Stimulated activated CD4-positive, alpha-beta T cell treated with anti-CD3 and anti-CD28 coated beads, Interleukin-4, amount 100 ng/mL, for 4 hours (primary cell): ENCODE data around the gene PSMA6.
A peak's percentile ranks its signal among the peaks of the same experiment; 100 is the strongest.
"Not testable (repeated sequence)": the region's sequence is repeated elsewhere in the genome, so short reads cannot be mapped to it uniquely, and the experiment has no call there.

Experiments used
- DNase-seq, 2 experiments: peaks; one replicate each; pipeline ENCODE4 v3.0.0-alpha.2; 2020

PSMA6 gene

GRCh38 chr14:35326375-35326774, 34.2 kb downstream of the PSMA6 start:
- DNase-seq = no peak

DNA sequence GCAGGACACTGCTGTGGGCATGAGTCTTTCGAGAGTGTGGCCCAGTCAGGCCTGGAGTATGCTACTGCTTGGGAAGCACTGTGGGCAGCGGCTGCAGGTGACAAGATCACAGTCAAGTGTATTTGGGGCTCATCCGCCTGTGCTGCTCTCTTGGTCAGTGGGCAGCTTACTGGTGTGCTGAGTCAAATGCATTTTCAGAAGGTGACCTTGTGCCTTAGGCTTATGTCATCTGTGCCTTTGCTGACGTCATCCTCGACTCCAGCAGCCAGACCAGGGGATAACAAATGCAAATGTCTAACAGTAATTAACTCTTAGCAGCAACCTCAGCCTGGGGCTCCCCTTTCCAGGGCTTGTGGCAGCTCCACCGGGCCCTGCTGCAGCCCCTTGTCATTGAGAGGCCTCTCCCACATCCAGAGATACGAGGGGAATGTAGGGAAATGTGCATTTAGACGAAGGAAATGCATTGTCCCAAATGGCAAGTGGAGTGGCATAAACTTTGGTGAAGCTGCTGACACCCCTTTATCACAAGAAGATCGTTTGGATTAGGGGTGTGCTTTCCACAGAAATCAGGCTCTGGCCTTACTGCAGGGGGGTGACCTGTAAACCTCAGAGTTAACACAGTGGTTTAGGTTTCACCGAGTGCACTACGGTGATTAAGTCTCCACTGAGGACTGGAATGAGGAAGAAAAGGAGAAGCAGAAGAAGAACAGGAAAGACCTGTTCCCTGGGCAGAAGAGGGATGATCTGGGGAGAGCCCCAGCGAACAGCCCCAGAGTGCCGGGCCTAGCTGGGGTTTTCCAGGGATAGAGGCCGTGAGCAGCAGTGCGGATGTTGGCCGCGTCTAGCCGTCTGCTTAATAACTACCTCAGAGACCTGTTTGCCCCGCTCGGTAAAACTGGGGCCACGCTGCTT, 39.7 kb downstream of the PSMA6 start:
- DNase-seq = no peak

DNA sequence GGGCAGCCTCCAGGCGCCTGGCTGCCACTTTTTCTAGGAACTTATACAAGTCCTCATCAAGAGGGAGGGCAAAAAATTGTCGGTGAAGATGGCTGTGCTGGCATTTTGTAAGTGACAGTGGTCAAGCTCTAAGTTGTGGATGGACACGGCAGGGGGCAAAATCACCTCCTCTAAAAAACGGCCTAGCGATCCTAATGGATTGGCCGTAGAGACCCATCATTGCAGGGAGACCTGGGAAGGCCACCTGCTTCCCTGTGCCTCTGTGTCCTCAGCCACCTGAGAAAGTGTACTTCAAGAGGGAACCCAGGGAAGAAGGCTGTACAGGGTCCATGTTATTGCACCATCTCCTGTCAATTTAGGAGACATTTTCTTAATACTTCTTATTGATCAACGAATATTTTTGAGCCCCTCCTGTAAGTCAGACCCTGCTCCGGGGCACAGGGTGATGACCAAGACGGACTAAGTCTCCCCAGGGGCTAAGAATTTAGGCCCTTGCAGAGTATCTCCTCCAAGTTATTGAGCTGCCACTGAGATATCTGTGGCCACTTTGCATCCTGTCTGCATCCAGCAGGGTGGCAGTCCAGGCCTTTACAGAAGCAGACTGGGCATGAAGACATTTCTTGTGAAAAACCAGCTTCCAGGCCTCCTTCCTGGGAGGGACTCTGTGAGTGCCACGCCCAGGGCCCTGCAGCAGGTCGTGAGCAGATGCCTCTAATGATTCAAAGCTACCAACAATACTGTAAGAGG, 40.5 kb downstream of the PSMA6 start:
- DNase-seq = peak; percentile 36 to 42

DNA sequence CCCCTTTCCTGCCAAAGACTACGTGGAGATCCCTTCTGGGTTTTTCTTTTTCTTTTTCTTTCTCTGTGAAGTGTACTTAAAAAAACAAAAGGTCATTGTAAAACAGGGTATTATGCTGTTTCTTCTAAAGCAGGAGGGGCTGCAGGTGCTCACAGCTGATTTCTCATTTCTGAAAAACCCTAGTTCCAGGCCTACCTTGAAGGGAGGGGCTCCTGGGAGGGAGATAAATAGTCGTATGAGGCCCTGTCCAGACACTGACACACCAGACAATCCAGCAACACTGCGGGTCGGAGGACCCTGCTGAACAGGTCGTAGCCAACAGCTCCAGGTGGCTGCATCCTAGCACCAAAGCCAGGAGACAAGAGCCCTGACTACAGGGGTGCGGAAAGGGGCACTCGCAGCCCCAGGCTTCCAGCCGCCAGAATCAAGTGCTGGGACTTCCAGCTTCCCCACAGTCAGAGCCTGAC, 41.1 kb downstream of the PSMA6 start:
- no peak for DNase-seq

DNA sequence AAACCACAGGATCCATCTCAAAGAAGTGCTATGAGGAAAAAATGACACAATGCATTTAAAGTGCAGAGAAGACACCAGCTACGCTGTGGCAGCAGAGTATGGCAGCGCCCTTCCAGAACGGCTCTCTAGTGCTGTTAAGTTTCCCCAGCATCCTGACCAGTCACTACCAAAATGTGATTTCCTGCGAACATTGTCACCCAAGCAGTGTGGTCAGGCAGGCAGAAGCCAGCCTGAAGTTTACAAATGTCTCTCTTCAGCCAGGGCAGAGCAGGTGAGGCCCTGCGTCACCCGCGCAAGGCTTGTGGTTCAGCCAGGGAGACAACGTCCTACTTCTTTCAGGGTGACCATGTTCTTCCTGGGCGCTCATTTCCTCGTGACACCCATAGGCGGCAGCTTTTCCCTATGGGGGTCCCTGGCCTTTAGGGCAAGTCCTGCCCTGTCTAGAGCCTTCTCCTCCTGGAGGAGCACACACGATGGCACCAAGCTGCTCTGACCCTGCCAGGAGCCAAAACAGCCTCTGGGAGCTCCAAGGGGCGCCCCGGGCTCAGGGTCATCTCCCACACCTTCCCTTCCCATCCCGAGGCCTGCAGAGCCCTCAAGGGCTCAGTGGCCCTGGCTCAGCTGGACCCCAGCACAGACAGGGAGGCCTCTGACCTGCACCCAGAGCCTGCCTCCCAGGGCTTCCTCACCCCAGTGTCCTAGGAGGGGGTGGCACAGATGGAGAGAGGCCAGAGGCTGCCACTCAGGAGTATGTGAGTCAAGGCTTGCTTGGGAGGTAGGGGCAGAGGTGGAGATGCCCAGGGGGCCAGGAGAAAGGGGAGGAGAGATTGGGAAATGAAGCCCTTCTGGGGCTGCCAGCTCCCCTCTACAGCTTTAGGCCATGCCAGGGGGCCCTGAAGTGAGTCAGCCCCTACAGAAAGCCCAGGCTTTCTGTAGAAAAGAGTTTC, 41.9 kb downstream of the PSMA6 start:
- peak in 1 of 2 experiments; percentile 12 for DNase-seq

DNA sequence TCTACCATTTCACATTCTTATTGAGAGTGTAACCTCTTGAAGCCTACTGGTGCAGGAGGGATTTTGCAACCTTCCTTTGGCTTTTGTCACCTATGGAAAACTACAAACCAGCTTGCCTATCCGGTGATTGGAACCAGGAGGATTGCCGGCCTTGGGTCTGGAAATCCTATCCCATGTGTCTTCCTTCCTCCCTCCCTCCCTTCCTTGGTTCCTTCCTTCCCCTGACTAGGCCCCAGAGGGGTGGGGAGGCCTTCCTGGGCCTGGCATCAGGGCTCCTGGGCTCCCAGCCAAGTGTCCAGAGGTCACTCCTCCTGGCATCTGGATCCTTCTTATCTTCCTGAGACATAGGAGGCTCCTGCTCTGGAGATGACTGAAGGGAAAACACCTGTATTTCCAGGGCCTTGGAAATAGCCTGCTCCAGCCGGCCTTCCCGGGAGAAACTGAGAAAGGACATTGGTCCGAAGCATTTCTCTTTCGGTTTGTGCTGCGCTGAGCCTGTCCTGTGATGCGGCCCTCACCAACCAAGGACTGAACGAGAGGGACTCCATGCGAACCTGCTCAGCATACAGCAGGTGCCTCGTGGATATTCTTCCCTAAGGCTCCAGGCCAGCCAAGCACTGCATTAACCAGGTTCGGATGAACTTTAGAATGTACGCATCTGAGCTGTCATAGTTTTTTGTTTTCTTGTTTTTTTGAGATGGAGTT, 43.4 kb downstream of the PSMA6 start:
- DNase-seq = no peak

DNA sequence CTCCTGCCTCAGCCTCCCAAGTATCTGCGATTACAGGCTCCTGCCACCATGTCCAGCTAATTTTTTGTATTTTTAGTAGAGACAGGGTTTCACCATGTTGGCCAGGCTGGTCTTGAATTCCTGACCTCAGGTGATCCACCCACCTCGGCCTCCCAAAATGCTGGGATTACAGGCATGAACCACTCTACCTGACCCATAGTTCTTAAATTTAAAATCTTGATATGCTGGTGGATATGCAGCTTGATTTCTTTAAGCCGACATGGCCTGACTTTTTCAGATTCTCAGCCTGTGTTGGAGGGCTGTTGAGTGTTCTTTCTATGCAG, 44.0 kb downstream of the PSMA6 start:
- DNase-seq = not testable (repeated sequence)

DNA sequence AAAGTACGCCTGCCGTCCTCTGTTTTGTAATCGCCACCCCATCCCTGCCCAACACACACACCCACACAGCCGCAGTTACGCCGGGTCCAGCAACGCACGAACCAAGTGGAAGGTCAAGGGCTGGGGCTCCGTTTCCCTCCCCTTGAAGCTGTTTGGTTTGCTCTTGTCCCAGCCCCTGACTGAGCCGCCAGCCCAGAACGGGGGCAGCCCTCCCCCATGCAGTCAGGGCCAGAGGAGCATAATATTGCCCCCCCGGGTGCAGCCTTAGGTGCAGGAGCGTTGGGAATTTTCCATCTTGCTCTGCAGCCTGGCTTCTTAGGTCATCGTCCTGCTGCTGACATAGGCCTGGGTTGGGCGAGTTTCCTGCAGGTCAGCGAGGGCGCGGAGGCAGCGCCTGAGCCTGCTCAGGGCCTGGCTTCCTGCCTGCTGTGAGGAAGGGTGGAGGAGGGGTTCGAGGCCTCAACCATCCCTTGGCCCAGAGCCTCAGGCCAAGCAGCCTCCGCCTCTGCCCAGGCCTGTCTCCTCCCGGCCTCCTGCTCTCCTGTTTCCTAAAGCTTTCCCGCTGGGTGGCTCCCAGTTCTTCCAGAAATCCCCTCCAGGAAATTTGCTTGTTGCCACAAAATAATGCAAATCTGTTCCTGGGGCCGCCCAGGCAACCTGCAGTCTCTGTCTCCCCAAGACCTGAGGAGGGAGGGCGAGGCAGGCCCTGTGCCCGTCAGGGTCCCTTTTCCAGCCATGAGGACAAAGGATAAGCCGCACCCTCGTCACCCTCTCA, 44.5 kb downstream of the PSMA6 start:
- no peak for DNase-seq

- no peak for DNase-seq
These were observed 45.4 kb downstream of the PSMA6 start for GRCh38 chr14:35337269-35338255.

- no peak for DNase-seq
These were observed 46.7 kb downstream of the PSMA6 start for GRCh38 chr14:35338731-35339405.

- no peak for DNase-seq
These were observed 47.7 kb downstream of the PSMA6 start for GRCh38 chr14:35339761-35340406.

DNA sequence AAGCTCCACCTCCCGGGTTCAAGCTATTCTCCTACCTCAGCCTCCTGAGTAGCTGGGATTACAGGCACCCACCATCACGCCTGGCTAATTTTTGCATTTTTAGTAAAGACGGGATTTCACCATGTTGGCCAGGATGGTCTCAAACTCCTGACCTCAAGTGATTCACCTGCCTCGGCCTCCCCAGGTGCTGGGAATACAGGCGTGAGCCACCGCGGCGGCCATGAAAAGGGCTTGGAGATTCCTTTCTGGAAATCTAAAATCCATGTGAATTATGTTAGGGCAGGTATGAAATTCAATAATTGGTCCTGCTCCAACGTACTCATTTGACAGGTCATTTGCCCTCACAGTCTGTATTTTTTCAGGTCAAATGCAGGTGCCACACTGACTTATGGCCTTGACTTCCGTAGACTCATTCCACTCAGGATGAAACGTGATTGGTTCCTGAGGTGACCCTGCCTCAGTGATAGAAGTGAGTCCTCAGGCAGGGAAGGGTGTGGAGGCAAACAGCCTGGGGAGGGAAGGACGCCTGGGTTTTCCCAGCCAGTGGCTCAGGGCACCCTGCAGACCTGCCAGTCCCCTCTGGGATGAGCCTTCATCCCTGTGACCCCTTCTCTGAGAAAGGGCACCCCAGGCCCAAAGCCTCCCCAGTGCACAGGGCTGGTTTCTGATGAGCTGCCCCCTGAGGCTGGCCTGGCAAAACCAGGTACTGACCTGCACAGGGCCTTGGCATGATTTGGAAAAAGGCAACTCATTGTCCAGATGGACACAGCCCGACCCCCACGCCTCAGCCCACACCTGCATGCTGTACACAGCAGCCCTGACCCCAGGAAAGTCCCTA, 48.7 kb downstream of the PSMA6 start:
- DNase-seq = no peak

GRCh38 chr14:35341454-35341750, 49.2 kb downstream of the PSMA6 start:
- DNase-seq = no peak

GRCh38 chr14:35341751-35342488, 49.7 kb downstream of the PSMA6 start:
- no peak for DNase-seq

GRCh38 chr14:35342489-35343010, 50.4 kb downstream of the PSMA6 start:
- no peak for DNase-seq

- DNase-seq = no peak
These were observed 51.5 kb downstream of the PSMA6 start for GRCh38 chr14:35343702-35344101.

- no peak for DNase-seq
These were observed 52.1 kb downstream of the PSMA6 start for GRCh38 chr14:35344107-35344807.
